ENCODE results near the gene UBA1.

UBA1 gene

GRCh38 chrX:47168495-47169073 lies 25.0 kb upstream of the UBA1 start:
- H3K36me3 ChIP-seq: peaks cover 19% of the 10 kb centered on the region
- DNase-seq: no peak
- TF ChIP-seq CTCF (IDR thresholded peaks at IDR 0.05; ENCODE audit: low read depth, low read length): no peak
- peaks cover 12% of the 10 kb centered on the region for H3K27me3 ChIP-seq (ENCODE audit: insufficient read depth, low read depth, severe bottlenecking)
- no peak overlapping the region for H3K4me3 ChIP-seq (ENCODE audit: low read depth, low read length)
- no peak overlapping the region for H3K27ac ChIP-seq
- no peaks in the 10 kb centered on the region for H3K9me3 ChIP-seq (ENCODE audit: severe bottlenecking)

- DNase-seq: no peak
- Histone ChIP-seq H3K9me3 (ENCODE audit: severe bottlenecking) (no peaks in the 10 kb centered on the region), H3K36me3 (peaks cover 22% of the 10 kb centered on the region), H3K4me3 (ENCODE audit: low read depth, low read length) (no peak overlapping the region), H3K27ac (no peak overlapping the region), H3K27me3 (ENCODE audit: insufficient read depth, low read depth, severe bottlenecking) (peaks cover 12% of the 10 kb centered on the region)
- TF ChIP-seq CTCF (IDR thresholded peaks at IDR 0.05; ENCODE audit: low read depth, low read length): no peak
Measured at GRCh38 chrX:47169273-47169672, 24.4 kb upstream of the UBA1 start.

- no peaks in the 10 kb centered on the region for H3K9me3 ChIP-seq (ENCODE audit: severe bottlenecking)
- peaks cover 22% of the 10 kb centered on the region for H3K36me3 ChIP-seq
- peaks cover 12% of the 10 kb centered on the region for H3K27me3 ChIP-seq (ENCODE audit: insufficient read depth, low read depth, severe bottlenecking)
- H3K4me3 ChIP-seq (ENCODE audit: low read depth, low read length): no peak overlapping the region
- DNase-seq: no peak
- TF ChIP-seq CTCF (IDR thresholded peaks at IDR 0.05; ENCODE audit: low read depth, low read length): no peak
- H3K27ac ChIP-seq: no peak overlapping the region
Measured at GRCh38 chrX:47169726-47170515, 23.7 kb upstream of the UBA1 start.

- TF ChIP-seq CTCF (IDR thresholded peaks at IDR 0.05; ENCODE audit: low read depth, low read length): no peak
- Histone ChIP-seq H3K4me3 (ENCODE audit: low read depth, low read length) (no peak overlapping the region), H3K36me3 (peaks cover 22% of the 10 kb centered on the region), H3K27ac (no peak overlapping the region), H3K27me3 (ENCODE audit: insufficient read depth, low read depth, severe bottlenecking) (peaks cover 16% of the 10 kb centered on the region), H3K9me3 (ENCODE audit: severe bottlenecking) (no peaks in the 10 kb centered on the region)
- no peak for DNase-seq
Measured at GRCh38 chrX:47170861-47171692, 22.6 kb upstream of the UBA1 start.

- peaks cover 30% of the 10 kb centered on the region for H3K36me3 ChIP-seq
- no peak for DNase-seq
- no peaks in the 10 kb centered on the region for H3K9me3 ChIP-seq (ENCODE audit: severe bottlenecking)
- peaks cover 20% of the 10 kb centered on the region for H3K27me3 ChIP-seq (ENCODE audit: insufficient read depth, low read depth, severe bottlenecking)
- H3K4me3 ChIP-seq (ENCODE audit: low read depth, low read length): no peak overlapping the region
- no peak for TF ChIP-seq CTCF (IDR thresholded peaks at IDR 0.05; ENCODE audit: low read depth, low read length)
- no peak overlapping the region for H3K27ac ChIP-seq
Measured at GRCh38 chrX:47171996-47172395, 21.6 kb upstream of the UBA1 start.

Data from WERI-Rb-1 (cell line).